ENCODE results near the gene CDK9.
"Not testable (repeated sequence)": the region's sequence is repeated elsewhere in the genome, so short reads cannot be mapped to it uniquely, and the experiment has no call there.

Gene CDK9

GRCh38 chr9:127826253-127826913 lies 40.5 kb downstream of the CDK9 start:
- TF ChIP-seq CTCF (IDR thresholded peaks at IDR 0.05; ENCODE audit: low read depth, low read length, missing control alignments) = no peak
- H3K4me3 ChIP-seq (ENCODE audit: low read depth, low read length) = no peak overlapping the region
- DNase-seq (ENCODE audit: low read depth) = no peak

- TF ChIP-seq CTCF (IDR thresholded peaks at IDR 0.05; ENCODE audit: low read depth, low read length, missing control alignments) = no peak
- no peak for DNase-seq (ENCODE audit: low read depth)
- no peak overlapping the region for H3K4me3 ChIP-seq (ENCODE audit: low read depth, low read length)
Measured at GRCh38 chr9:127828262-127829031, 42.6 kb downstream of the CDK9 start.

- TF ChIP-seq CTCF (IDR thresholded peaks at IDR 0.05; ENCODE audit: low read depth, low read length, missing control alignments) = no peak
- no peak for DNase-seq (ENCODE audit: low read depth)
- H3K4me3 ChIP-seq (ENCODE audit: low read depth, low read length) = no peak overlapping the region
Measured at GRCh38 chr9:127829205-127829906, 43.5 kb downstream of the CDK9 start.

GRCh38 chr9:127832248-127832647 lies 46.4 kb downstream of the CDK9 start:
- no peak overlapping the region for H3K4me3 ChIP-seq (ENCODE audit: low read depth, low read length)
- TF ChIP-seq CTCF (IDR thresholded peaks at IDR 0.05; ENCODE audit: low read depth, low read length, missing control alignments) = no peak
- DNase-seq (ENCODE audit: low read depth) = no peak

- TF ChIP-seq CTCF (IDR thresholded peaks at IDR 0.05; ENCODE audit: low read depth, low read length, missing control alignments) = no peak
- no peak overlapping the region for H3K4me3 ChIP-seq (ENCODE audit: low read depth, low read length)
- no peak for DNase-seq (ENCODE audit: low read depth)
Measured at GRCh38 chr9:127833555-127833954, 47.7 kb downstream of the CDK9 start.

- DNase-seq (ENCODE audit: low read depth) = no peak
- TF ChIP-seq CTCF (IDR thresholded peaks at IDR 0.05; ENCODE audit: low read depth, low read length, missing control alignments) = no peak
- no peak overlapping the region for H3K4me3 ChIP-seq (ENCODE audit: low read depth, low read length)
Measured at GRCh38 chr9:127835991-127836516, 50.2 kb downstream of the CDK9 start.

- DNase-seq (ENCODE audit: low read depth); H3K4me3 ChIP-seq (ENCODE audit: low read depth, low read length): not testable (repeated sequence)
Measured at GRCh38 chr9:127836561-127836960, 50.7 kb downstream of the CDK9 start.

Measured in GM12864 (cell line).